Embryonic facial prominence (tissue), 1 donor: ENCODE results near the gene PRKCH.
"Not testable (repeated sequence)": the region's sequence is repeated elsewhere in the genome, so short reads cannot be mapped to it uniquely, and the experiment has no call there.

Experiments
- DNase-seq: peaks from one replicate; pipeline ENCODE4 v3.0.0-alpha.2; 2016; ENCODE audit errors: extremely low spot score

The PRKCH gene

DNA sequence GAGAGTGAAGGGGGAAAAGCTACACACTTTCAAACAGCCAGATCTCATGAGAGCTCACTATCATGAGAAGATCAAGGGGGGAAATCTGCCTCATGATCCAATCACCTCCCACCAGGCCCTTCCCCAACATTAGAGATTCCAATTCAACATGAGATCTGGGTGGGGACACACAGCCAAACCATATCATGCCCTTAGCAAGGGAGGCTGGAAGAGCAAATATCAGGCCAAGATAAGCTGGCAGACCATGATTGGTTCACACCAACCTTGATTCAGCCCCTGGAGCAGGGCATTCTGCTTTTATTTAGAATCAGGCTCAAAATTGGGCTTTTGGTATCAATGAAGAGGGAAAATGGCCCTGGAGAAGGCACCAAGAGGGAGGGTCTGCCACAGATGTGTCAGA lies 137.4 kb downstream of the PRKCH start:
- DNase-seq: no peak

DNA sequence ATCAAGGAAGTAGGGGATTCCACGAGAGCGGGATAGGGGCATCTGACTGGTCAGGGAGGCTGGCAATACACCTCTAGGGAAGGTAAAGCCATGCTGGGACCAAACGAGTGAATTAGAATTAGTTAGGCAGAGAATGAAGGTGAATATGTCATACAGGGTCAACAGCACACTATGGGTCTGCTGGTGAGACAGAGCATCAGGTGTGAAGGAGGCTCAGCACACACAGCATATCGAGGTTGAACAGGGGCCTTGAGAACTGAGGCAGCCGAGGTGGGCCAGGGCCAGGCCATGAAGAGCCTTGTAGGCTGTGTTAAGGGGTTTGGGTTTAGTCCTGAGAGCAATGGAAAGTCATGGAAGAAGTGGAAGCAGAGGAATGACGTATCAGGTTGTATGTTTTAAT lies 137.8 kb downstream of the PRKCH start:
- no peak for DNase-seq

DNA sequence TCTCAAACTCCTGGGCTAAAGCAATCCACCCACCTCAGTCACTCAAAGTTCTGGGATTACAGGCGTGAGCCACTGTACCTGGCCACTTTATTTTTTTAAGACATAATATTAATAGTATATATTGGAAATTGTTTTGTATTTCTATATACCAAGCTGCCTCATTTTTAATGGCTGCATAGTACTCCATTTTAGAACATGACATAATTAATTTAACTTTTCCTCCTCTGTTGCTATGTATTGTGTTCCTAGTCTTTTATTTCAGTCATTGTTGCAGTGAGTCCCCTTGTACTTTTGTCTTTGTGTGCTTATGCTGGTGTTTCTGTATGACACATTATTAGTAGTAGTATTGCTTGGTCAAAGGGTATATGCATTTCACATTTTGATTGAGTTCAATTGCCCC lies 138.7 kb downstream of the PRKCH start:
- no peak for DNase-seq

DNA sequence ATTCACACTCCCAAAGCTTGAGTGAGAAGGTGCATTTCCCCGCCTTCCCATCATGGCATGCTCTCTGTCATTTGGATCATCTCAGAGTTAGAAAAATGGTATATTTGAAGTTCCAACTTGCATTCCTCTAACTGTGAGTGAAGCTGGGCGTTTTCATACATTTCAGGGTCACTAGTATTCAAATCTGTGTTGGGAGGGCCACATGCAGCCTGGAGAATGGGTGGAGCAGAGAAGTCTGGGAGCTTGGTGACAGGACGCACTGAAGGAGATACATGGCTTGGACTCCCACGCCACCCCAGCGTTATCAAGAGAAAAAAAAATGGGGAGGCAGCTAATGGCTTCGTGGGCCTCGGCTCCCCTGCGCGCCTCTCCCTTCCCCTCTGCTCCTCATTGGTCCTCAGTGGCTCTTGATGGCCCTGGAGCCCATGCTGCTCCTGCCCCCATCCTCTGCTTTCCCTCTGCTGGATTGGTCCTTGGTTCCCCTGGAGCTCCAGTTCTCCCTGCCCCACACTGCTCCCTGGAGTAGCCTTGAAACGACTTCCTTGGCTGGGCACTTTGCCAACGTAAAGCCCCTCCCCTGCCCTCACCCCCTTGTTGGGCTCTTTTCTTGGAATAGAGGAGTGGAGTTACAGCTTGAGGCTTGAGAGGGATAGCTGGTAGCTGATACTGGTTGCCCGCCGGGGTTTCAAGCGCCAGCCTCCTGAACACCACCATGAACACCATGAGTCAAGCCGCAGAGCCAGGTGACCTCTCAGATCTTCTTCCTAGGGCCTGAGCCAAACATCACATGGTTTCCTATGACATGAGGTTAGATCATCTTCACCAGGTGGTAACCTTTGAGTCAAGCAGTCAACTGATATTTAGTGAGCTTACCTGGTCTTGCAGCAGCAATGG lies 139.6 kb downstream of the PRKCH start:
- DNase-seq: no peak

DNA sequence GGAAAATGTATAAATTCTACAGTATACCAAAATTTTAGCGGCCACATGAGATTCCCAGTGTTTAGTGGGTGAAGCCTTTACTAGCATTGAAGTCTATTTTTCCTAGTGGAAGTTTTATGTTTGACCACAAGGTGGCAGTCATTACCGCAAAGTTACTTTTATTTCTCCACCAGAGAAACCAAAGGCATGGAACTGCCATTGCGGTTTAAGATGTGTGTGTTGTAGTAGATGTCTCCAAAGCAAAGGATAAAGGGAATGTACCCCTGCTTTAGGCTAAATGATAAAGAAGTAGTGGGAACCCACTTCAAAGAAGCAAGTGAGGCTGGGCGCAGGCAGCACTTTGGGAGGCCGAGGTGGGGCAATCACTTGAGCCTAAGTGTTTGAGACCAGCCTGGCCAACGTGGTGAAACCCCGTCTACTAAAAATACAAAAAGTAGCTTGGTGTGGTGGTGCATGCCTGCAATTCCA lies 140.5 kb downstream of the PRKCH start:
- peak; percentile 63 for DNase-seq

DNA sequence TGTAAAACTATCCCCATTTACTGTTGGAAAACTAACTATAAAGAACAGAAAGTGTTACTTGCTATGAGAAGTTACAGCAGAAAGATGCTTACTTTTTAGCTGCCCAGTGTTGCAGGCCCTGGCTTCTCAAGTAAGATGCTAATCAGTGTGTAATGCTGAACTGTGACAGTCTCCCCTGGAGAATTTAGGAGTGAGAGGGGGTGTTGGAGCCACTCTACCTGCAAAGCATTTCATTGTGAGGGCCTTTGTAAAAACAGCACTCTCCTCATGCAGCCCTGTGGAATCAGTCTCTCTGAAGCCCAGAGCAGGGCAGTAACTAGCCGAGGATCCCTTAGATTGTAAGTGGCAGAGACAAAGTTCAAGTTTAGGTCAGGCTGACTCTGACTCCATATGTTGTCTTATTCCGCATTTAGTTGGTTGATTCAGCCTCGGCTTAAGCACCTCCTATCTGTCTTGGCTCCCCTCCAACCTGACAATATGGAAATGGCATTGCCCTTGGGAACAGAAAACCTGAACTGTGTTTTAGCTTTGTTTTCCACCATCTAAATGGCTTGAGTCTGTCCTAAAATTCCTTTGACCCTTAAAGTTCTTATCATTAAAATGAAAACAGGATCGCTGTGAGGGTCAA lies 141.3 kb downstream of the PRKCH start:
- DNase-seq: no peak

DNA sequence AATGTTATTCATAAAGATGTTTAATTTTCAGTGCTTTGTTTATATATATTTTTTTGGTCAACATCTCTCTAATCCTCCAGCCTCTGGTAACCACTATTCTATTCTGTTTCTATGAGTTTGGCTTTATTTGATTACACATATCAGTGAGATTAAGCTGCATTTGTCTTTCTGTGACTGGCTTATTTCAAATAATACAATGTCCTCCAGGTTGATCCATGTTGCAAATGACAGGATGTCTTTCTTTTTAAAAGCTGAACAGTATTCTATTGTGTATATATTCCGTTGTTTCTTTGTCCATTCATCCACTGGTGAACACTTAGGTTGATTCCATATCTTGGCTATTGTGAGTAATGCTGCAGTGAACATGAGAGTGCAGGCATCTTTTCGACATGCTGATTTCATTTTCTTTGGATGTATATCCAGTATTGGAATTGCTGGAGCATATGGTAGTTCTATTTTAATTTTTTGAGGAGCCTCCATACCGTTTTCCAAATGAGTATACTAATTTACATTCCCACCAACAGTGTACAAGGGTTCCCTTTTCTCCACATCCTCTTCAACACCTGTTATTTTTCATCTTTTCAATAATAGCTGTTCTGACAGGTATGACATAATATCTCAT lies 142.4 kb downstream of the PRKCH start:
- no peak for DNase-seq

DNA sequence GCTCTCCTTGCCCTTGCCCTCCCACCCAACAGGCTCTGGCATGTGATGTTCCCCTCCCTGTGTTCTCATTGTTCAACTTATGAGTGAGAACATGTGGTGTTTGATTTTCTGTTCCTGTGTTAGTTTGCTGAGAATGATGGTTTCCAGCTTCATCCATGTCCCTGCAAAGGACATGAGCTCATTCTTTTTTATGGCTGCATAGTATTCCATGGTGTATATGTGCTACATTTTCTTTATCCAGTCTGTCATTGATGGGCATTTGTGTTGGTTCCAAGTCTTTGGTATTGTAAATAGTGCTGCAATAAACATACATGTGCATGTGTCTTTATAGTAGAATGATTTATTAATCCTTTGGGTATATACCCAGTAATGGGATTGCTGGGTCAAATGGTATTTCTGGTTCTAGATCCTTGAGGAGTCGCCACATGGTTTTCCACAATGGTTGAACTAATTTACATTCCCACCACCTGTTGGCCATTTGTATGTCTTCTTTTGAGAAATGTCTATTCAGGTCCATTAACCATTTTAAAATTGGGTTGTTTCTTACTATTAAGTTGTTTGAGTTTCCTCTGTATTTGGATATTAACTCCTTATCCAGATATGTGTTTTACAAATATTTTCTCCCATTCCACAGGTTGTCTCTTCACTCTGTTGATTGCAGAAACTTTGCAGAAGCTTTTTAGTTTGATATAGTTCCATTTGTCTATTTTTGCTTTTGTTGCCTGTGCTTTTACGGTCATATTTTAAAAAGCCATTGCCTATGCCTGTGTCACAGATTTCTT lies 143.4 kb downstream of the PRKCH start:
- not testable (repeated sequence) for DNase-seq

DNA sequence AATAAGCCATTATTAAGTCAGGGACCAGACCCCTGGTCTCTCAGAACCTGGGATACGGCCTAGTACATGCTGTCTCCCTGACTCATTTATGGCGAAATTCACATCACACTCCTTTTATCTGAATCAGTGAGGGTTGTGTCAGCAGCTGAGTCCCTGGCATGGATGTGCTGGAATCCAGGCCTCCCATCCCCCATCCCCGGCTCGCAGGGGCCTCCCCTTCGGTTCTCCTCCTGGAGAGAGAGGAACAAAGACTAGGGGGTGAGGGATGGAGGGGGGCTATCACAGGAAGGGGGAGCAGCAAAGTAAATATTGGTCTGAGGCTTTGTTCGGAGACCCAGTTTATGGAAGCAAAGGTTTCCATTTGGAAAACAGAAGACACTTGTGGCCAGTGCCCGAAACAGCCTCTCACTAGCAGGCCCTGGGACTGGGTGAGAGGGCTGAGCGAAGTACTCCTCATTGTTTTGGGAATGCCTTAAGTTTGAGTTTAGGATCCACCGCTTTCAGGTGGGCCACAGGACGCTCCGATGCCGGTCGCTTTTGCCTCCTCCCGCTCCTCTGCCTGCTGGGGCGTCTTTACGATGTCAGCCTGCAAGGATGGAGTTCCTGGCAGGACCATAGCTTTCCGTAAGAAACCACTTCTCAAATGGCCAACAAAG lies 145.0 kb downstream of the PRKCH start:
- DNase-seq: no peak

DNA sequence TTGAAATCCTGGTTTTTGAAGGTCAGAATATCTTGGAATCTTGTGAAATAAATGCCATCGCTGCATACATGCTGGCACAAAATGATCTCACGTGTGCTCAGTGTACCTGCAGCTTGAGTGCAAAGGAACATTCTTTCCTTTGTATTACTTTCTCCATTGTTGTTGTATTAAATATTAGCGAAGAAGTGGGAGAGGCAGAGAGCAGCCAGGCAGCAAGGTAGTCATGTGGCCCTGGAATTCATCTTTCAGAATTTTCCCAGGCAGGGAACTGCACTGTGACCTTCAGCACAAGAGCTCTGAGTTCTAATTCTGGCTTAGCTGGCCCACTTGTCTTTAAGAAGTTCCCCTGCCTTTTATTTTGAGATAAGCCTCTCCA lies 145.5 kb downstream of the PRKCH start:
- no peak for DNase-seq

DNA sequence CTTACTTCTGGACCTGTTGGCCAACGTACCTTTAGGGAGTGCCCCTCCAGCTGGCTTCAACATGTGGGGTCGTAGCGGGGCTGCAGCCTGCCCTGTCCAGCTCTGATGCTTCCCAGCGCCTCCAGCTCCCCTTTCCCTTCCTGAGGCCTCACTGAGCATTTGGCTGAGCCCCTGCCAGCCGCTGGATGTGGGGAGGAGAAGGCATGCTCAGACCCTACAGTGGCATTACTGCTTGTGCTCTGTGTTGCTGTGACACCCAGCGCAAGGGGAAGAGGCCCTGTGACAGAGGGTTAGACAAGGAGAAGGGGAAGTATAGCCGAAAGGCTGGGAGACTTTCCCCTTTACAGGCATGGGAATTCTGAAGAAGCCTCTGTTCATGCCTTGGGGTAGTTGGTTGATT lies 145.9 kb downstream of the PRKCH start:
- DNase-seq: no peak

DNA sequence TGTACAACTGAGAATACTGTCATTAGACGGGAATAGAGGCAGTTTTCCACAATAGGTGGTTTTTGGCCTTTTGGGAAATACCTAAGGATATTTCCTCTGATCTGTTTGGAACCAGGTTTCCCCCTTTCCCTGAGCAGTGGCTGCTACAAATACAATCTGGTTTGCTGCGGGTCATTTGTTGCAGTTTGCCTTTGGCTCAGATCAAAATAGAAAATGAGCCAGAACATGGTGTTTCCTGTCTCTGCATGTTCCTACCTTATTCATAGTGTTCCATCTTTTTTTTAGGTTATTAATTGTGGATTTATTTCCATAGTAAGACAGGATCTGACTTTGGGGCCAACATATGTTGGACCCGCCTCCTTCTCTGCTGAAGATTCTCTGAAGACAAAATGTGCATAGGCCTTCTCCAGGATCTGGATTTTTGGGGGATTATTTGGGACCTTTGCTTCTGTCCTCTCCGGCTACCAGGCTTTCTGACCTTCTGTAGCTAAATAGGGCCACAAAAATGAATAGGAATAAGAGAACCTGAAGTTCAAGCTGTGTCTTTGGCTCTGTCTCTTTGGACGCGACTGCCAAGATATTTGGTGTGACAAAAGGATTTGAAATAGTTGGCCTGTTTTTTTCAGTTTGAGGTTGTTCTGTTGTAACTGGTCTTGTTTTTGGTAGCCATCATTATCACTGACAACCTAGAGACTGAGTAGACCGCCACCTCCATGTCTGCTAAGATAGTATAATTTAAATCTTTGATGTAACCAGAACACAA lies 146.9 kb downstream of the PRKCH start:
- no peak for DNase-seq

DNA sequence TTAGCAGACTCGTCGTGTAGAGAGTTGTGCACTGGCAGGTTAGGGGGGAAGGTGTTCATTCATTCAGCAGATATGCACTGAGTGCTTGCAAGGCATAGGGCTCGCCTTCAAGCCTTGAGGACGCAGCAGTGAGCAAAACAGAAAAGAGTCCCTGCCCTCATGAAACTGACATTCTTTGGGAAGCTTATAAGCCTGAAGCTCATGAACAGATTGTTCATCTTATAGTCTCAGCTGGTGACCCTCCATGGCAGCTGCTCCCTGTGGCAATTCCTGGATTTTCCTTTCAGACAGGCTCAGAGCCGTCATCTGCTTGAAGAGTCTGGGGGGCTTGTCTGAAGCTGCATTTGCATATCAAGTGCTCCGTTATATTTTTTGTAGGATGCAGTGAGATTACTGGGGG lies 148.4 kb downstream of the PRKCH start:
- DNase-seq: no peak

DNA sequence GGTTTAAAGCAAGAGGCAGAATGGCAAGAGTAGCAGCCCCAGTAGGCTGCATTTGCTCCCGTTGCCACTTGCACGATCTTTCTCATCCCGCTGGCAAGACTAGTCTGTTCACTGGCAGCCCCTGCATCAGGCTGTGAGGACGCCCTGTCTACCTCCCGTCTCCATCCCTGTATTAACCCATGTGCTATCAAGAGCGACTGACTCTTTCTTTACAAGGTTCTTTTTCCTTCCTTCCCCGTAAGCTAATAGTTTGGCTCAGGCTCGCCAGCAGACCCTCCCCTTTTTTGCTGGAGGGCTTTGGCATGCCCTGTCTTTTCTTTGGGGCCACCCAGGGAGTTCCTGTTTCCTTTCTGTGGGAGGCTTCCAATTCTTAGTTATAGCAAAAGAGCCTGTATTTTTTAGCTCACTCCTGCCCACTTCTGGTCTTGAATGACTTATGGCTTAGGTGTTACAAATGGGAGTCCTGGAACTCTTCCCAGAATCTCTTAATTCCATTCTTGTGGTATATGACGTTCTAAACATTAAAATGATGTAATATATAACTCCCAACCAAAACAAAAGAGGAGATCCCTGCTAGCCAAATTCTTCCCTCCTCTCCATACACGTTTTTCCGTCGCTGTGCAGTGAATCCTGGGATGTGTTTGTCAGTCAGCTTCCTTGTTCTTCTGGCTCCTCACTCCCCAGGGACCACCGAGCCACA lies 149.0 kb downstream of the PRKCH start:
- peak; percentile 56 for DNase-seq

DNA sequence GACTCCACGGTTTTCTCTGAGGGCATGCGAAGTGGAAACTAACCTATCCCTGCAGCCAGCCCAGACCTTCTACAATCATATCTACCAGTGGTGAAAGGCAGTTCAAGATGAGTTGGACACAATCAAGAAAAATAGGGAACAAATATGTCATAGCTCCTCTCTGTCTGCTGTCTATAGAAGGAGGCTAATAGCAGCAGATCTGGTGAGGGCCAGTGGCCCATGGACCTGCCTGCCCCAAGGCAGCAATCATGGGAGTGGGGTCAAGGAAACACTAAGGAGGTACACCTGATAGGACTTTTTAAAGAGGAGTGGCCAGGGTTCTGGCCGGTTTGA lies 149.5 kb downstream of the PRKCH start:
- no peak for DNase-seq

DNA sequence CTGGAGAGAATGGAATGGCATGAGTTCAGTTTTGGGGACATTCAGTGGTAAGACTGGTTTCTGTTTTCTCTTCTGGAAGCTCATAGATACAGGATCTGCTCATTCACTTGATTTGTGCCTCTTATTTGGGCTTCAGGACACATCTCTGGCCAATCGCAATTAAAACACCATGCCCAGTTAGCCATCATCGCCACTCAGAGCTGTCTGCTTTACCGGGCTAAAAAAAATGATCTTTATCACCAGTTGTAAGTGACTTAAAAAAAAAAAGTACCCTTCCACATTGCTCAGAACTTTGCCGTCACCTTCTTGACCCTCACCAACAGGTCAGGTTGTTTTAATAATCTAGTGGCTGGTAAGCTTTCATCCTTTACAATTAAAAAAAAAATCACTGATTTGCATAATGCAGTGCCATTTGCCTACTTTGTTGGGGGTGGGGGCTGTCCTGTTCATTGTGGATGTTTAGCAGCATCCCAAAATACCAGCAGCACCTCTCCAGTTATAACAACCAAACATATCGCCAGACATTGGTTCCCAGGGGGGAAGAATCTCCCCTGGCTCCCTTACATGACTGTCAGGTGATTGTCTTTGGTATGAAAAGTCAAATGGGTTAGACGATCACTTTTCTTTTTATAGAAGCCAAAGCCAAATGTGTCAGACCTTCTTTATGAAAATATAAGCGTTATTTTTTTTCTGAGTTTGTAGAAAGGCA lies 150.1 kb downstream of the PRKCH start:
- no peak for DNase-seq

DNA sequence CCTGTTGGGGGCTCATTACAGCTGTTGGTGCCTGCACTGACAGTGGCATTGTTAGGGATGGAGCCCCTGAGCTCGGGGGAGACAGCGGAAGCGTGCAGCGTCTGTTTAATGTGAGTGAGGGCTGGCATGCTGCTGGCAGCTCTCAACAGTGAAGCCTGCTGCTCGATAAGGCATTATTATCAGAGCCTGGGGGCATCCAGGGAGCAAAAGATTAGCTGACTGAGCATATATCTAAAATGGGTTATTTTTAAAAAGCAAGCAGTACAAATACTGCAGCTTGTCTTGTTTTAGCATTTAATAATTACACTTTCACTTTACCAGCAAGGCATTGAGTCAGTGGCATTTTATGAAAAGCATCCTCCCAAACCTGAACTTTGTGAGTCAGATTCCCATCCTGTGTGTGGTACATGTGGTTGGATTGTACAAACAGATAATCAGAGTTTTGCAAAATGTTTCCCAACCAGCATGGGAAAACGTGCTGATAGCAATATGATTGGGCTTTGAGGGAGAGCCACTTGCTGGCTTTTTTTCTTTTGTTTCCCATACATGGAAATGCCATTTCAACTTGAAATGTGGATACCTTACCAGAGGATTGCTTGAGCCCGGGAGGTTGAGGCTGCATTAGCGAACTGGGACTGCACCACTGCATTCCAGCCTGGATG lies 150.8 kb downstream of the PRKCH start:
- no peak for DNase-seq

DNA sequence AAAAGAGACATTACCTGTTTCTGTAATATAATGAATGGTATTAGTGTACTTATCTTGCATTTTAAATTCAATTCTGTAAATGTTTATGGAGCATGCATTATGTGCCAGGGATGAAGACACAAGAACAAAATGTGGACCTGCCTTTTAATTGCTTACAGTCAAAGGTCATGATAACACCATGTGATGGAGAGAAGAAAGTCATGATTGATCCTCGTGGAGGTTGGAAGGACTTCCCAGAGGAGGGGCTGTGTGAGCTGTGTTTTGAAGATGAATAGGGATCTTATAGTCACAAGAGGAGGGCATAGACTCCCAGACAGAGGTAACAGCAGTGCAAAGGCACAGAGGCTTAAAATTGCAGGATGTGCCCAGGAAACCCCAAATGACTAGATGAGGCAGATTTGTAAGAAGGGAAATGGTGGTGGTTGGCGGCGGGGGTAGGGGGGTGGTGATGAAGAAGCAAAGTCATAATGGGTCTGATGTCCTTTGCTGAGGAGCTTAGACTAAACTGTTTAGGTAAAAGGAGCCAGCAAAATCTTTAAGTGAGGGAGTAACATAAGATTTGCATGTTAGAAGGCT lies 151.5 kb downstream of the PRKCH start:
- no peak for DNase-seq

DNA sequence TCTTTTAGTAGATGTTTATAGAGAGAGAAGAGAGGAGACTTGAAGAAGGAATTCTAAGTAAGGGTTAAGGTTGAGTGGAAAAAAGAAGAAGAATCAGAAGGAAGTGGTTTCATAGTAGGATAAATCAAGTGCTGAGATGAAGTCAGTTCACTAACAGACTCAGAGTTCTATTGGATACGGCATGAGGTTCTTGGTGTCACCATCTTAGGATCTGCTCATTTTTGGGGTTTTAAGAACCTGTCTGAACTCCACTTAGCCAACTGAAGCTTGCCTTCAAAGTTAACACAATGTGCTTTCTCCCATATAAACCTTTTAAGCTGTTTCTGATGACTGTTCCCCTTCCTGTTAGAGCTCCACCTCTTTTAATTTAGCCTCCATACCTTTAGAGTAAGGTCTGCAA lies 152.6 kb downstream of the PRKCH start:
- no peak for DNase-seq
